Uterus (tissue), 2 donors: ENCODE results near the gene STK11.

ENCODE experiments used
- POLR2A ChIP-seq, 2 donors: fragments of 450-650 bp; IDR thresholded peaks; one replicate each; pipeline ENCODE4 v1.6.1; 2016; ENCODE audit warnings: antibody characterized with exemption in 2 of 2, mild to moderate bottlenecking in 1 of 2, moderate library complexity in 1 of 2
- TF ChIP-seq, protein P1 (sequence below), 4 experiments: fragments of 200-600 bp in 2 of 4; fragments of 450-650 bp in 2 of 4; sonication (generic) in 2 of 4; IDR thresholded peaks; one replicate each; pipeline ENCODE4 v1.5.1; 2016 to 2019; ENCODE audit warnings: antibody characterized with exemption in 4 of 4, mild to moderate bottlenecking in 2 of 4, moderate library complexity in 1 of 4

DNA sequence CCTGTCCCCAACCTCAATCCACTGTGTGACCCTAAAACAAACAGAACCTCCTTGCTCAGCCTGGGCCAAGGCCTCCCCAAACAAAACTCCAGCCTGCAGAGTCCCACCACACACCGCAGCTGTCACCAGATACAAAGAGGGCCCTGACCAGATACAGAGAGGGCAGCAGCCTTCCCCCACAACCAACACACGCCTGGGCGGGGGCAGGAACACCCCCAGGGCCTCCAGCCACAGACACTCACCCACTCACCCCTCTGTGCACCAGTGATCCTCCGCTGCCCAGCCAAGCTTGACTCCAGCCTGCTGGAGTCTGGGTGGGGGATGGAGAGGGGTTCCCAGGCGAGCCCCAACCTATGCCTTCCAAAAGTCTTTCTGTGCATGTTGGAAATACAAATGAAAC lies 57.6 kb downstream of the STK11 start:
- TF ChIP-seq, protein P1, sequence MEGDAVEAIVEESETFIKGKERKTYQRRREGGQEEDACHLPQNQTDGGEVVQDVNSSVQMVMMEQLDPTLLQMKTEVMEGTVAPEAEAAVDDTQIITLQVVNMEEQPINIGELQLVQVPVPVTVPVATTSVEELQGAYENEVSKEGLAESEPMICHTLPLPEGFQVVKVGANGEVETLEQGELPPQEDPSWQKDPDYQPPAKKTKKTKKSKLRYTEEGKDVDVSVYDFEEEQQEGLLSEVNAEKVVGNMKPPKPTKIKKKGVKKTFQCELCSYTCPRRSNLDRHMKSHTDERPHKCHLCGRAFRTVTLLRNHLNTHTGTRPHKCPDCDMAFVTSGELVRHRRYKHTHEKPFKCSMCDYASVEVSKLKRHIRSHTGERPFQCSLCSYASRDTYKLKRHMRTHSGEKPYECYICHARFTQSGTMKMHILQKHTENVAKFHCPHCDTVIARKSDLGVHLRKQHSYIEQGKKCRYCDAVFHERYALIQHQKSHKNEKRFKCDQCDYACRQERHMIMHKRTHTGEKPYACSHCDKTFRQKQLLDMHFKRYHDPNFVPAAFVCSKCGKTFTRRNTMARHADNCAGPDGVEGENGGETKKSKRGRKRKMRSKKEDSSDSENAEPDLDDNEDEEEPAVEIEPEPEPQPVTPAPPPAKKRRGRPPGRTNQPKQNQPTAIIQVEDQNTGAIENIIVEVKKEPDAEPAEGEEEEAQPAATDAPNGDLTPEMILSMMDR (IDR thresholded peaks at IDR 0.05): no peak
- TF ChIP-seq POLR2A (IDR thresholded peaks at IDR 0.05): no peak
